Uterus (tissue), 4 donors: ENCODE data around the gene HOXB7. TPM values are rescaled to one million over a fixed set of nuclear protein-coding genes. Genes with fewer than 3 reads are reported as not detected.
A peak's percentile ranks its signal among the peaks of the same experiment; 100 is the strongest.

Experiments used
- DNase-seq, 2 donors: peaks; one replicate each; pipeline ENCODE4 v3.0.0-alpha.2; 2019 to 2020
- H3K27ac ChIP-seq, 2 donors: fragments of 200-600 bp; sonication (generic); 1 replicate in 1 of 2; 2 replicates in 1 of 2; pipeline ENCODE4 v1.5.1; 2016 to 2018
- H3K27me3 ChIP-seq, 2 donors: fragments of 200-600 bp; sonication (generic); one replicate each; pipeline ENCODE4 v1.5.1; 2018 to 2019; ENCODE audit warnings: control low read depth in 1 of 2
- H3K36me3 ChIP-seq, 2 donors: fragments of 200-600 bp; sonication (generic); one replicate each; pipeline ENCODE4 v1.5.1; 2019; ENCODE audit warnings: control low read depth in 1 of 2
- H3K4me1 ChIP-seq, 2 donors: fragments of 200-600 bp; sonication (generic); one replicate each; pipeline ENCODE4 v1.5.1; 2018 to 2019; ENCODE audit warnings: control low read depth in 1 of 2
- H3K4me3 ChIP-seq, 2 donors: fragments of 200-600 bp; sonication (generic); 1 replicate in 1 of 2; 2 replicates in 1 of 2; pipeline ENCODE4 v1.5.1; 2018 to 2019; ENCODE audit warnings: mild to moderate bottlenecking in 1 of 2
- H3K9me3 ChIP-seq, 2 donors: fragments of 200-600 bp; sonication (generic); one replicate each; pipeline ENCODE4 v1.5.1; 2019; ENCODE audit warnings: control low read depth in 1 of 2
- POLR2A ChIP-seq, 2 donors: fragments of 450-650 bp; IDR thresholded peaks; one replicate each; pipeline ENCODE4 v1.6.1; 2016; ENCODE audit warnings: antibody characterized with exemption in 2 of 2, mild to moderate bottlenecking in 1 of 2, moderate library complexity in 1 of 2
- intact Hi-C: fragments of 100-400 bp; cut with DNase I; formaldehyde crosslinking; loops from one replicate; pipeline ENCODE4 v1.15.1; 2023; ENCODE audit warnings: low total_unique reads
- total RNA-seq, 4 donors: library from RNA; depleted of rRNA in 3 of 4; stranded (reverse); fragments of >200 nt in 3 of 4; gene quantifications; one replicate each; pipeline versions ENCODE4 v1.1.0 to v1.2.4, GENCODE V29; 2014 to 2023
- TF ChIP-seq, protein P1 (sequence below), 4 experiments: fragments of 200-600 bp in 2 of 4; fragments of 450-650 bp in 2 of 4; sonication (generic) in 2 of 4; IDR thresholded peaks; one replicate each; pipeline ENCODE4 v1.5.1; 2016 to 2019; ENCODE audit warnings: antibody characterized with exemption in 4 of 4, mild to moderate bottlenecking in 2 of 4, moderate library complexity in 1 of 4
- donor health status: DM: yes; HTN: yes; CAD: no.

The HOXB7 gene
- total RNA-seq, 4 donors from 2014 or later = 1.0 to 6.9 (median 3.5) TPM; not detected in 1

DNA sequence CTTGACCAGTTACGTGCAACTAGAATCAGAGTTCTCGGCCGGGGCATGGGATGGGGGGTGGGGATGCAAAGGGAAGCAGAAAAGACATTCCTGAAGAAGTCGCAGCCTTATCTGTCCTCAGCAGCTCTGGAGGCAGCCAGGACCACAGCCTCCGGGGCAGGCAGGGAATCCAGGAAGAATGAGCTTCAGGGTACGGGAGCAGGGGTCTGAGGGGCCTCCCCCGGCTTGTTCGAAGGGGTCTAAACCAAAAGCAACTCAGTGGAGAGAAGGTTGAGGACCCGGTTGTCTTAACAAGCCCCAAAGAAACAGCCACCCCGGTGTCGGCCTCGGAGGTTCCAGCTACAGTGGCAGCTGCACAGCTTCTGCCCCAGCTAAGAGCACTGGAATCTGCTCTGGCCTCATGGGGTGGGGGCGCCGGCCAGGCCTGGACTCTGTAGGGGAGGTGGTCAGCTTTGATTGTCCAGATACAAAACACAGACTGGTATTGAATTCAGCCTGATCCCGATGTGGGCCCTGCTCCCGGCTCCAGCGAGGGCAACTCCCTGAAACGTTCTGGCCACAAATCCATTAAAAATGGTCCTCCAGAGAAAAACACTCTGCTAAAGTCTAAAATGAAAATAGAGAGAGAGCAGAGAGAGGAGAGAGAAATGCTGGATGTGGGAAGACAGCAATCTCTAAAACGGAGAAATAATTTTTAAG is 40.3 kb downstream of the HOXB7 start:
- Histone ChIP-seq H3K27ac (peak overlapping the region in 1 of 2 donors; percentile 24), H3K4me1 (no peaks in the 10 kb centered on the region), H3K4me3 (no peak overlapping the region), H3K36me3 (no peaks in the 10 kb centered on the region), H3K27me3 (peaks cover 0 to 19% of the 10 kb centered on the region in 2 donors), H3K9me3 (no peaks in the 10 kb centered on the region)
- intact Hi-C loops = no loop called here
- TF ChIP-seq, protein P1, sequence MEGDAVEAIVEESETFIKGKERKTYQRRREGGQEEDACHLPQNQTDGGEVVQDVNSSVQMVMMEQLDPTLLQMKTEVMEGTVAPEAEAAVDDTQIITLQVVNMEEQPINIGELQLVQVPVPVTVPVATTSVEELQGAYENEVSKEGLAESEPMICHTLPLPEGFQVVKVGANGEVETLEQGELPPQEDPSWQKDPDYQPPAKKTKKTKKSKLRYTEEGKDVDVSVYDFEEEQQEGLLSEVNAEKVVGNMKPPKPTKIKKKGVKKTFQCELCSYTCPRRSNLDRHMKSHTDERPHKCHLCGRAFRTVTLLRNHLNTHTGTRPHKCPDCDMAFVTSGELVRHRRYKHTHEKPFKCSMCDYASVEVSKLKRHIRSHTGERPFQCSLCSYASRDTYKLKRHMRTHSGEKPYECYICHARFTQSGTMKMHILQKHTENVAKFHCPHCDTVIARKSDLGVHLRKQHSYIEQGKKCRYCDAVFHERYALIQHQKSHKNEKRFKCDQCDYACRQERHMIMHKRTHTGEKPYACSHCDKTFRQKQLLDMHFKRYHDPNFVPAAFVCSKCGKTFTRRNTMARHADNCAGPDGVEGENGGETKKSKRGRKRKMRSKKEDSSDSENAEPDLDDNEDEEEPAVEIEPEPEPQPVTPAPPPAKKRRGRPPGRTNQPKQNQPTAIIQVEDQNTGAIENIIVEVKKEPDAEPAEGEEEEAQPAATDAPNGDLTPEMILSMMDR (IDR thresholded peaks at IDR 0.05) = no peak
- TF ChIP-seq POLR2A (IDR thresholded peaks at IDR 0.05) = no peak
- DNase-seq = no peak

DNA sequence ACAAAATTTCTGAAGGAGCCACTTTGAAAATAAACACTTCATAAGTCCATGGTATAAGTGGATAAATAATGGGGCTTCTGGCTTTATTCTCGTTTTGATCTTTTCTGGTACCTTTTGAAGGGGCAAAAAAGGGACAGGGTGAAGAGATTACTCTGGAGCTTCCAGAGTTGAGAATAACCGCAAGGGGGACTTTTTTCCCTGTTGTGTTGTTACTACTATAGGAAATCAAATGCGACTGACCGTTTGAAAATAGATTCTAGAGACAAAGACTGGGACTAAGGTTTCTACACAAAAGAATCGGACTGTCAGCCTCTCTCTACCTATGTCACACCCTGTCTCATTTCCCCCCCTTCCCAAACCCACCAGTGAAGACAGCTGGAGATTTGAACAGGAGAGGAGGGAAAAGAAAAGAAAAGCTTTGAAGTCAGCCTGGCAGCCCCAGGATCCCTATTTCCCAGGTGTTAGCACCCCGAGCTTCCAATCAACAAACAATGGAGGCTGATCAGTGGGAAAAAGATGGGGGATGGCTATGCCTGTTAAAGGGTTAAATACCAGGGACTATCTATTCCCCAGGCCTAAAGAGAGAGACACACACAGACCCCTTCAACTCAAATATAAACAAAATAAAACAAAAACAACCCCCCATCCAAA is 41.0 kb downstream of the HOXB7 start:
- intact Hi-C loops = no loop called here
- Histone ChIP-seq H3K9me3 (no peaks in the 10 kb centered on the region), H3K27ac (peak overlapping the region in 1 of 2 donors; percentile 24), H3K27me3 (peaks cover 0 to 19% of the 10 kb centered on the region in 2 donors), H3K4me3 (no peak overlapping the region), H3K4me1 (no peaks in the 10 kb centered on the region), H3K36me3 (no peaks in the 10 kb centered on the region)
- DNase-seq = no peak
- TF ChIP-seq, protein P1 (IDR thresholded peaks at IDR 0.05) = no peak
- TF ChIP-seq POLR2A (IDR thresholded peaks at IDR 0.05) = no peak

DNA sequence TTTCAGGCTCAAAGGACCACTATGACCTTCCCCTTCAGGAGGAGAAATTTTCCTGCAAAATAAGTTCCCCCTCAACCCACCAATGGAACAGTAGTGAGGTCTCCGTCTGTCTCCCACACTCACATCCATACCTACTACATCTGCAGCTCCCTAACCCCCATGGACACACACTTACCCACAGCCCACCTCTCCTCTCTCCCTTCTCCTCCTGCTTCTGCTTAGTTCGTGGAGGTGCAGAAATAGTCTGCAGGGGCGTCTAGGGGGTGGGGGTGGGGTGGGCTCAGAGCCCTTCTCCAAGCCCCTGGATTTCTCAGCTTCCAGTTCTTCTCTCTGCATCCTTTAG is 41.6 kb downstream of the HOXB7 start:
- Histone ChIP-seq H3K4me3 (no peak overlapping the region), H3K27me3 (peaks cover 0 to 19% of the 10 kb centered on the region in 2 donors), H3K9me3 (no peaks in the 10 kb centered on the region), H3K27ac (no peak overlapping the region), H3K36me3 (no peaks in the 10 kb centered on the region), H3K4me1 (peaks cover 0 to 2% of the 10 kb centered on the region in 2 donors)
- TF ChIP-seq, protein P1 (IDR thresholded peaks at IDR 0.05) = no peak
- no peak for TF ChIP-seq POLR2A (IDR thresholded peaks at IDR 0.05)
- DNase-seq = no peak
- intact Hi-C loops = no loop called here

DNA sequence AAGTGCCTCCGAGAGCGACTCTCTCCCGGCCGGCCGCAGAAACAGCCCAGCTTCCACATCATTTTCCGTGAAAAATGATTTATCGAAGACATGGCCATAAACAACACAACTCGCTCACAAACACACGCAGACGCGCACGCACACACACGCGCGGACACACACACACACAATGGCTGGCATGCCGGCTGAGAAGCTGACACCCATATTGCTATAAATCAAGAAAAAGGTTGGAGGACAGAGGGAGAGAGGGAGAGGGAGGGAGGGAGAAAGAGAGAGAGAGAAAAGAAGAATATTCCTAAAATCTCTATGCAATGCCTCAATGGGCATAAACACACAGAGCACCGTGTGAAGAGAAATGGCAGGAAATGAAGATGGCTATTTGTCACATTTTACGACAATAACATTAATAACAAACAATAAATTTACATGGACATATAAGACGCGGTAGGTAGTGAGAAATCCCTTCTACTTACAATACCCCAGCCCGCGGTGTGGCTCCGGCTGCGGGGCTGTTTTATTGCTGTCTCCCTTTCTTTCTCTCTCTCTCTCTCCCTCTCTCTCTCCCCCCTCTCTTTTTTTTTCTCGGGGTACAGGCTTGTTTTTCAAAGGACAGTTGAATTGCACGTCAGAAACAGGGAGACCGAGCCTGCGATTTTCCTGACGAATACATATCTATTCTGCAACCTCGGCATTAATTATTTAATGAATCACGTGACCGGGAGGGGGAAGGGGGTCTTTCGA is 42.1 kb downstream of the HOXB7 start:
- DNase-seq = no peak
- Histone ChIP-seq H3K27me3 (peaks cover 0 to 19% of the 10 kb centered on the region in 2 donors), H3K9me3 (no peaks in the 10 kb centered on the region), H3K4me1 (peaks cover 0 to 5% of the 10 kb centered on the region in 2 donors), H3K36me3 (no peaks in the 10 kb centered on the region), H3K27ac (peak overlapping the region in 1 of 2 donors; percentile 43), H3K4me3 (no peak overlapping the region)
- intact Hi-C loops = no loop called here
- TF ChIP-seq, protein P1 (IDR thresholded peaks at IDR 0.05) = no peak
- no peak for TF ChIP-seq POLR2A (IDR thresholded peaks at IDR 0.05)
